Liver (tissue), 9 donors: ENCODE results near the gene MAP3K5. TPM values are rescaled to one million over a fixed set of nuclear protein-coding genes. Genes with fewer than 3 reads are reported as not detected.

Source experiments
- DNase-seq: peaks from one replicate; pipeline ENCODE4 v3.0.0-alpha.2; 2017; ENCODE audit warnings: low spot score
- H3K27ac ChIP-seq, 2 donors: one replicate each; pipeline ENCODE4 v1.7.0; 2013; ENCODE audit warnings: inconsistent platforms in 2 of 2, low read length in 2 of 2, control low read depth in 1 of 2, low read depth in 1 of 2, mild to moderate bottlenecking in 1 of 2
- H3K27me3 ChIP-seq, 4 donors: one replicate each; pipeline versions ENCODE4 v1.6.1 to v1.7.0; 2013; ENCODE audit warnings: low read length in 3 of 4, inconsistent platforms in 1 of 4, mild to moderate bottlenecking in 1 of 4, moderate library complexity in 1 of 4; ENCODE audit not compliant: control insufficient read depth in 4 of 4, insufficient read depth in 4 of 4
- H3K36me3 ChIP-seq, 4 donors: one replicate each; pipeline versions ENCODE4 v1.6.1 to v1.7.0; 2013; ENCODE audit warnings: low read length in 3 of 4, mild to moderate bottlenecking in 3 of 4, low read depth in 1 of 4, moderate library complexity in 1 of 4; ENCODE audit not compliant: control insufficient read depth in 4 of 4, insufficient read depth in 3 of 4
- H3K4me1 ChIP-seq, 4 donors: one replicate each; pipeline versions ENCODE4 v1.6.1 to v1.7.0; 2013; ENCODE audit warnings: low read length in 3 of 4, mild to moderate bottlenecking in 3 of 4, moderate library complexity in 1 of 4; ENCODE audit not compliant: control insufficient read depth in 4 of 4, insufficient read depth in 4 of 4
- H3K4me3 ChIP-seq, 3 donors: one replicate each; pipeline versions ENCODE4 v1.6.1 to v1.7.0; 2013; ENCODE audit warnings: low read length in 3 of 3, control low read depth in 1 of 3, low read depth in 1 of 3, mild to moderate bottlenecking in 1 of 3
- H3K9ac ChIP-seq, 2 donors: one replicate each; pipeline ENCODE4 v1.7.0; 2013; ENCODE audit warnings: low read length in 2 of 2, mild to moderate bottlenecking in 2 of 2, moderate library complexity in 2 of 2, control low read depth in 1 of 2, low read depth in 1 of 2
- H3K9me3 ChIP-seq, 4 donors: one replicate each; pipeline versions ENCODE4 v1.6.1 to v1.7.0; 2013; ENCODE audit warnings: low read length in 3 of 4; ENCODE audit not compliant: control insufficient read depth in 4 of 4
- EGR1 ChIP-seq, 2 donors: IDR thresholded peaks; 2 replicates each; pipeline ENCODE4 v1.6.1; 2016 to 2018; ENCODE audit warnings: antibody characterized with exemption in 2 of 2, low read depth in 2 of 2
- FOXA1 ChIP-seq: IDR thresholded peaks from 2 replicates; pipeline ENCODE4 v1.6.1; 2016; ENCODE audit warnings: antibody characterized with exemption
- FOXA2 ChIP-seq: IDR thresholded peaks from 2 replicates; pipeline ENCODE4 v1.6.1; 2016; ENCODE audit warnings: antibody characterized with exemption
- GABPA ChIP-seq, 2 donors: IDR thresholded peaks in 1 of 2; conservative IDR thresholded peaks in 1 of 2; 2 replicates each; pipeline ENCODE4 v1.6.1; 2016; ENCODE audit warnings: antibody characterized with exemption in 2 of 2, mild to moderate bottlenecking in 1 of 2, moderate library complexity in 1 of 2
- HNF4A ChIP-seq, 2 donors: conservative IDR thresholded peaks; 2 replicates each; pipeline ENCODE4 v1.6.1; 2016; ENCODE audit warnings: antibody characterized with exemption in 2 of 2, mild to moderate bottlenecking in 2 of 2
- HNF4G ChIP-seq: IDR thresholded peaks from 2 replicates; pipeline ENCODE4 v1.6.1; 2016; ENCODE audit warnings: antibody characterized with exemption
- JUND ChIP-seq, 2 donors: IDR thresholded peaks; 2 replicates each; pipeline ENCODE4 v1.6.1; 2016; ENCODE audit warnings: antibody characterized with exemption in 2 of 2
- NR2F2 ChIP-seq: IDR thresholded peaks from 2 replicates; pipeline ENCODE4 v1.6.1; 2016; ENCODE audit warnings: antibody characterized with exemption
- RAD21 ChIP-seq, 2 donors: IDR thresholded peaks; 2 replicates each; pipeline ENCODE4 v1.6.1; 2016; ENCODE audit warnings: antibody characterized with exemption in 2 of 2, mild to moderate bottlenecking in 2 of 2
- RXRA ChIP-seq, 2 donors: IDR thresholded peaks; 2 replicates each; pipeline ENCODE4 v1.6.1; 2017 to 2018; ENCODE audit warnings: antibody characterized with exemption in 2 of 2, mild to moderate bottlenecking in 1 of 2
- SP1 ChIP-seq: IDR thresholded peaks from 2 replicates; pipeline ENCODE4 v1.6.1; 2018; ENCODE audit warnings: antibody characterized with exemption, mild to moderate bottlenecking
- TAF1 ChIP-seq: conservative IDR thresholded peaks from 2 replicates; pipeline ENCODE4 v1.6.1; 2016; ENCODE audit warnings: antibody characterized with exemption, mild to moderate bottlenecking
- YY1 ChIP-seq: IDR thresholded peaks from 2 replicates; pipeline ENCODE4 v1.6.1; 2016; ENCODE audit warnings: antibody characterized with exemption, mild to moderate bottlenecking
- whole genome bisulfite sequencing: extraction: QIAGEN DNeasy Blood & Tissue Kit; methylation state at CpG from one replicate; pipeline ENCODE4 v1.1.7; 2013; 5-methylcytosine and 5-hydroxymethylcytosine counted together
- polyA plus RNA-seq, 2 donors: library from polyadenylated mRNA; stranded (reverse) in 1 of 2; unstranded in 1 of 2; fragments of 200-250 nt in 1 of 2; fragments of >200 nt in 1 of 2; fragmentation: Nextera tagmentation in 1 of 2; extraction: Ambion mirVana in 1 of 2; gene quantifications; one replicate each; pipeline versions ENCODE4 v1.2.1 to v1.2.3, GENCODE V29; 2013 to 2015
- total RNA-seq, 2 donors: library from RNA; depleted of rRNA; stranded (reverse); fragments of >200 nt; gene quantifications; one replicate each; pipeline ENCODE4 v1.2.3, GENCODE V29; 2014
- TF ChIP-seq, protein P1 (sequence below): fragments of 150-350 bp; IDR thresholded peaks from 2 replicates; pipeline ENCODE4 v1.5.1; 2017; ENCODE audit warnings: improper control_type of control experiment, low read depth, low read length; ENCODE audit not compliant: missing input control
- TF ChIP-seq, protein P2 (sequence below): IDR thresholded peaks from 2 replicates; pipeline ENCODE4 v1.6.1; 2016; ENCODE audit warnings: antibody characterized with exemption
- TF ChIP-seq, protein P3 (sequence below): IDR thresholded peaks from 2 replicates; pipeline ENCODE4 v1.6.1; 2016; ENCODE audit warnings: antibody characterized with exemption, mild to moderate bottlenecking
- TF ChIP-seq, protein P4 (sequence below): IDR thresholded peaks from 2 replicates; pipeline ENCODE4 v1.6.1; 2016; ENCODE audit warnings: antibody characterized with exemption
- TF ChIP-seq, protein P5 (sequence below): IDR thresholded peaks from 2 replicates; pipeline ENCODE4 v1.6.1; 2016; ENCODE audit warnings: antibody characterized with exemption
- donor health status: healthy.
- donor health status: healthy.
- donor health status: healthy.
- donor health status: healthy.
- donor health status: healthy.

MAP3K5 gene
- total and polyA plus RNA-seq, 4 donors: 2.9 to 18.0 (median 5.5) TPM

DNA sequence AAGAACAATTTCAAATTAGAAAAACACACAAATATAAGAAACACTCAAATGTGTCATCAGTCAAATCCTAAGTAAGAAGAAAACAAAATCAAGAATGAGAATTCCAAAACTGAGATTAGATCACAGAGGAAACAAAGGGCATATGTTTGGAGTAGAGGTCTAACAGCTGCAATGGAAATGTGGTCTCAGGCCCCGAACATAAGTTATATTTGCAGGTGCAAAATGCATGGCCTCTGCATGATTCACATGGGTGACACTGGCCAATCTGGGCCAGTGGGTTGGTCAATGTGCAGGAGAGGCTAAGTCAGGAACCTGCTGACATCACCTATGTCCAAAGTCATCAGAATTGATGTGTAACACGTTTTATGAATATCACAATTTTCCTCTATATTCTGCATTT lies 133.6 kb downstream of the MAP3K5 start (continued):
- TF ChIP-seq, protein P1, sequence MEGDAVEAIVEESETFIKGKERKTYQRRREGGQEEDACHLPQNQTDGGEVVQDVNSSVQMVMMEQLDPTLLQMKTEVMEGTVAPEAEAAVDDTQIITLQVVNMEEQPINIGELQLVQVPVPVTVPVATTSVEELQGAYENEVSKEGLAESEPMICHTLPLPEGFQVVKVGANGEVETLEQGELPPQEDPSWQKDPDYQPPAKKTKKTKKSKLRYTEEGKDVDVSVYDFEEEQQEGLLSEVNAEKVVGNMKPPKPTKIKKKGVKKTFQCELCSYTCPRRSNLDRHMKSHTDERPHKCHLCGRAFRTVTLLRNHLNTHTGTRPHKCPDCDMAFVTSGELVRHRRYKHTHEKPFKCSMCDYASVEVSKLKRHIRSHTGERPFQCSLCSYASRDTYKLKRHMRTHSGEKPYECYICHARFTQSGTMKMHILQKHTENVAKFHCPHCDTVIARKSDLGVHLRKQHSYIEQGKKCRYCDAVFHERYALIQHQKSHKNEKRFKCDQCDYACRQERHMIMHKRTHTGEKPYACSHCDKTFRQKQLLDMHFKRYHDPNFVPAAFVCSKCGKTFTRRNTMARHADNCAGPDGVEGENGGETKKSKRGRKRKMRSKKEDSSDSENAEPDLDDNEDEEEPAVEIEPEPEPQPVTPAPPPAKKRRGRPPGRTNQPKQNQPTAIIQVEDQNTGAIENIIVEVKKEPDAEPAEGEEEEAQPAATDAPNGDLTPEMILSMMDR: no peak
- no peak for TF ChIP-seq FOXA2

DNA sequence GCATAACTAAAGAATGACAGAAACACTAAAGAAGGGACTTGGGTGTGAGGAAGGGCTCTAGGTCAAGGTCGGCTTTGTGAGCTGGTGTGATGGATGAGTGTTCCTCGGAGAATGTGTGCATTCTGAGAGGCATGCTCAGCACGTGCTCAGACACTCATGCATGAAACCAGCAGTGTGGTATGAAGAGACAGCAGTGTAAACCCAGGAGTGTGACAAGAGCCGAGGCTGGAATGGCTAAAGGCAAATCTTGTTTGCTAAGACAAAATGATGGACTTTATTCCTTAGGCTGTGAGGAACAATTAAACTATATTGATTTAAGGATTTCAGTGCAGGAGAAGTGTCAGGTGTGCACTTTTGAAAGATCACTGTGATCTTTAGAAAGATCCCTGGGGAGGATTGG lies 134.6 kb downstream of the MAP3K5 start:
- Histone ChIP-seq H3K9me3 (no peaks in the 10 kb centered on the region), H3K36me3 (peaks cover 3 to 9% (median 4%) of the 10 kb centered on the region in 4 donors), H3K9ac (no peak overlapping the region), H3K27me3 (no peaks in the 10 kb centered on the region), H3K4me1 (no peaks in the 10 kb centered on the region), H3K27ac (no peak overlapping the region), H3K4me3 (no peak overlapping the region)
- WGBS: 84% methylated on average over 4 of the region's 4 CpGs
- DNase-seq: no peak
- TF ChIP-seq HNF4G (no peak), FOXA1 (no peak), RXRA (IDR thresholded peaks at IDR 0.05) (no peak), HNF4A (conservative IDR thresholded peaks at IDR 0.05) (no peak), YY1 (no peak), EGR1 (IDR thresholded peaks at IDR 0.05; ENCODE audit: low read depth in 2 of 2) (no peak), NR2F2 (no peak), RAD21 (IDR thresholded peaks at IDR 0.05) (no peak), FOXA2 (no peak), TAF1 (no peak), GABPA (IDR thresholded peaks at IDR 0.05 in 1 of 2, conservative IDR thresholded peaks at IDR 0.05 in 1 of 2) (no peak), SP1 (no peak), JUND (IDR thresholded peaks at IDR 0.05) (no peak)
- TF ChIP-seq, protein P2, sequence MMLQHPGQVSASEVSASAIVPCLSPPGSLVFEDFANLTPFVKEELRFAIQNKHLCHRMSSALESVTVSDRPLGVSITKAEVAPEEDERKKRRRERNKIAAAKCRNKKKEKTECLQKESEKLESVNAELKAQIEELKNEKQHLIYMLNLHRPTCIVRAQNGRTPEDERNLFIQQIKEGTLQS: no peak
- TF ChIP-seq, protein P3, sequence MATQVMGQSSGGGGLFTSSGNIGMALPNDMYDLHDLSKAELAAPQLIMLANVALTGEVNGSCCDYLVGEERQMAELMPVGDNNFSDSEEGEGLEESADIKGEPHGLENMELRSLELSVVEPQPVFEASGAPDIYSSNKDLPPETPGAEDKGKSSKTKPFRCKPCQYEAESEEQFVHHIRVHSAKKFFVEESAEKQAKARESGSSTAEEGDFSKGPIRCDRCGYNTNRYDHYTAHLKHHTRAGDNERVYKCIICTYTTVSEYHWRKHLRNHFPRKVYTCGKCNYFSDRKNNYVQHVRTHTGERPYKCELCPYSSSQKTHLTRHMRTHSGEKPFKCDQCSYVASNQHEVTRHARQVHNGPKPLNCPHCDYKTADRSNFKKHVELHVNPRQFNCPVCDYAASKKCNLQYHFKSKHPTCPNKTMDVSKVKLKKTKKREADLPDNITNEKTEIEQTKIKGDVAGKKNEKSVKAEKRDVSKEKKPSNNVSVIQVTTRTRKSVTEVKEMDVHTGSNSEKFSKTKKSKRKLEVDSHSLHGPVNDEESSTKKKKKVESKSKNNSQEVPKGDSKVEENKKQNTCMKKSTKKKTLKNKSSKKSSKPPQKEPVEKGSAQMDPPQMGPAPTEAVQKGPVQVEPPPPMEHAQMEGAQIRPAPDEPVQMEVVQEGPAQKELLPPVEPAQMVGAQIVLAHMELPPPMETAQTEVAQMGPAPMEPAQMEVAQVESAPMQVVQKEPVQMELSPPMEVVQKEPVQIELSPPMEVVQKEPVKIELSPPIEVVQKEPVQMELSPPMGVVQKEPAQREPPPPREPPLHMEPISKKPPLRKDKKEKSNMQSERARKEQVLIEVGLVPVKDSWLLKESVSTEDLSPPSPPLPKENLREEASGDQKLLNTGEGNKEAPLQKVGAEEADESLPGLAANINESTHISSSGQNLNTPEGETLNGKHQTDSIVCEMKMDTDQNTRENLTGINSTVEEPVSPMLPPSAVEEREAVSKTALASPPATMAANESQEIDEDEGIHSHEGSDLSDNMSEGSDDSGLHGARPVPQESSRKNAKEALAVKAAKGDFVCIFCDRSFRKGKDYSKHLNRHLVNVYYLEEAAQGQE: no peak
- TF ChIP-seq, protein P4, sequence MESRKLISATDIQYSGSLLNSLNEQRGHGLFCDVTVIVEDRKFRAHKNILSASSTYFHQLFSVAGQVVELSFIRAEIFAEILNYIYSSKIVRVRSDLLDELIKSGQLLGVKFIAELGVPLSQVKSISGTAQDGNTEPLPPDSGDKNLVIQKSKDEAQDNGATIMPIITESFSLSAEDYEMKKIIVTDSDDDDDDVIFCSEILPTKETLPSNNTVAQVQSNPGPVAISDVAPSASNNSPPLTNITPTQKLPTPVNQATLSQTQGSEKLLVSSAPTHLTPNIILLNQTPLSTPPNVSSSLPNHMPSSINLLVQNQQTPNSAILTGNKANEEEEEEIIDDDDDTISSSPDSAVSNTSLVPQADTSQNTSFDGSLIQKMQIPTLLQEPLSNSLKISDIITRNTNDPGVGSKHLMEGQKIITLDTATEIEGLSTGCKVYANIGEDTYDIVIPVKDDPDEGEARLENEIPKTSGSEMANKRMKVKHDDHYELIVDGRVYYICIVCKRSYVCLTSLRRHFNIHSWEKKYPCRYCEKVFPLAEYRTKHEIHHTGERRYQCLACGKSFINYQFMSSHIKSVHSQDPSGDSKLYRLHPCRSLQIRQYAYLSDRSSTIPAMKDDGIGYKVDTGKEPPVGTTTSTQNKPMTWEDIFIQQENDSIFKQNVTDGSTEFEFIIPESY: no peak
- TF ChIP-seq, protein P5, sequence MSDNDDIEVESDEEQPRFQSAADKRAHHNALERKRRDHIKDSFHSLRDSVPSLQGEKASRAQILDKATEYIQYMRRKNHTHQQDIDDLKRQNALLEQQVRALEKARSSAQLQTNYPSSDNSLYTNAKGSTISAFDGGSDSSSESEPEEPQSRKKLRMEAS: no peak
- TF ChIP-seq, protein P1: no peak
